ENCODE measurements around the gene PRRX1.

The PRRX1 gene

GRCh38 chr1:170721621-170722020 lies 57.7 kb downstream of the PRRX1 start:
- DNase-seq (ENCODE audit: low spot score), result no peak

- no peak for DNase-seq (ENCODE audit: low spot score)
These were observed 59.6 kb downstream of the PRRX1 start for GRCh38 chr1:170723518-170723917.

- no peak for DNase-seq (ENCODE audit: low spot score)
These were observed 61.4 kb downstream of the PRRX1 start for GRCh38 chr1:170725326-170725725.

- DNase-seq (ENCODE audit: low spot score), result no peak
These were observed 64.0 kb downstream of the PRRX1 start for GRCh38 chr1:170727963-170728362.

DNA sequence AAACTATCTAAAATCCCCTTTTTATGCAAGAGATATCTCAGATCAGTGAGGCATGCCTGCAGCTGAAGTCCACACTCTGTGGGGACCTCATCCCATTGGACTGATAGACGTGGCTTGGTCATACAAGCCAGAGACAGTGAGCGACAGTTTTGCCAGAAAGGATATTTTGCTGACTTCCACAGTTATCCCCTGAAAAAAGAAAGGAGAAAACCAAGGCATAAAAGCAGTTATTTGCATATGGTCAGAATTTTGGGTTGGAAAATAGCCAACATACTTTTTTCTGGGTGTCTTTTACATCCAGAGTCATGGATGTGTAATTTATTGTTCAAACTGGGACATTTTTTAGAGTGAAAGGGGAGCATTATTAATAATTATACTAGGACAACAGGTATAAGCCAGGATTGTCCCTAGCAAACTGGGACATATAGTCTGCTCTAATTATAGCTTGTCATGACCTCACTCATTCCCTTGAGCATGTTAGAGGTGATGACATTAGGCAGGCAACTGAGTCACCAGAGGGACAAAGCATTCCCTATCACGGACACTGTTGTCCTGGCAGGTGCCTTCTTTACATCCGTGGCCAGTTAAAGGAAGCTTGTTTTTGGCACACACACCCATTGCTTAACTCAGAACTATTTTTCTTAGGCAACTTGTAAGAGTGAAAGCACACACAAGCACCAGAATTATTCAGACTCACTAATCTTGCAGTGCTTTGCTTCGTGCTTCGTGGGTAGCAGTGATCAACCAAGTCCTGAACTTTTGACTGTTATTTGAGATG lies 65.5 kb downstream of the PRRX1 start:
- peak; percentile 29 for DNase-seq (ENCODE audit: low spot score)

DNA sequence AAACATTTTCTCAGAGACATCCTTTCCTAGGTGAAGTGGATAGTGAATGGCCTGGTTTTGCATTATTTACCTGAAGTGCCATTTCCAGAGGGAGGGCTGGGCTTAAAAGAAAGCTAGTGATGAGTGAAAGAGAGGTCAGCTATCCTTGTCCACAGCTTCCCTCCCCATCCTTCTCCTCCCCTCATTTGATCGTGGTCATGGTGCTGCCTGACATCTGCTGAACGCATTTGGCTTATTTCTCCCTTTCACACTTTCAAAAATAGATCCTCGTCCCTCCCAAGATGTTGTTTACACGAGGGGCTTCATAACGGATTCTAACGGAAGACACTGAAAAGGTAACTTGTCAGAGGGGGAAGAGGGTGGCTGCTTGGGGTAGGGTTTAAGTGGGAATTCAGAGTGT lies 66.1 kb downstream of the PRRX1 start:
- DNase-seq (ENCODE audit: low spot score), result no peak

DNA sequence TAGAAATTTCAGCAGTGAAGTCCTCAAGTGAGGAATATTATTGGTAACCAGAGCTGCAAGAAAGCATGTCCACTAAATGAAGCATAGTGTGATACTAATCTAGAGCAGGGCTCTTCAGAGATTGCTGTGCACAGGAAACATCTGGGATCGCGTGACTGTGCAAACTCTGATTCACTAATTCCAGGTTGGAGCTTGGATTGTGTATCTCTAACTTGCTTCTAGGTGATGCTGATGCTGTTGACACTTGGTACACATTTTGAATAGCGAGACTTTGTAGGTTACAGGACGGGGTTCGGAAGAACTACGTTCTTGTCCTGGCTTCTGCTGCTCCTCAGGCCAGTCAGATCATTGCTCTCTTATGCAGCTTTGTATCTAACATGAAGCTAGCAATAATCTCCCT lies 66.5 kb downstream of the PRRX1 start:
- DNase-seq (ENCODE audit: low spot score), result peak; percentile 56

- peak; percentile 21 for DNase-seq (ENCODE audit: low spot score)
These were observed 67.8 kb downstream of the PRRX1 start for GRCh38 chr1:170731566-170732251.

GRCh38 chr1:170732252-170732588 lies 68.3 kb downstream of the PRRX1 start:
- DNase-seq (ENCODE audit: low spot score), result peak; percentile 56

GRCh38 chr1:170734412-170735175 lies 70.7 kb downstream of the PRRX1 start:
- peak; percentile 29 for DNase-seq (ENCODE audit: low spot score)

DNA sequence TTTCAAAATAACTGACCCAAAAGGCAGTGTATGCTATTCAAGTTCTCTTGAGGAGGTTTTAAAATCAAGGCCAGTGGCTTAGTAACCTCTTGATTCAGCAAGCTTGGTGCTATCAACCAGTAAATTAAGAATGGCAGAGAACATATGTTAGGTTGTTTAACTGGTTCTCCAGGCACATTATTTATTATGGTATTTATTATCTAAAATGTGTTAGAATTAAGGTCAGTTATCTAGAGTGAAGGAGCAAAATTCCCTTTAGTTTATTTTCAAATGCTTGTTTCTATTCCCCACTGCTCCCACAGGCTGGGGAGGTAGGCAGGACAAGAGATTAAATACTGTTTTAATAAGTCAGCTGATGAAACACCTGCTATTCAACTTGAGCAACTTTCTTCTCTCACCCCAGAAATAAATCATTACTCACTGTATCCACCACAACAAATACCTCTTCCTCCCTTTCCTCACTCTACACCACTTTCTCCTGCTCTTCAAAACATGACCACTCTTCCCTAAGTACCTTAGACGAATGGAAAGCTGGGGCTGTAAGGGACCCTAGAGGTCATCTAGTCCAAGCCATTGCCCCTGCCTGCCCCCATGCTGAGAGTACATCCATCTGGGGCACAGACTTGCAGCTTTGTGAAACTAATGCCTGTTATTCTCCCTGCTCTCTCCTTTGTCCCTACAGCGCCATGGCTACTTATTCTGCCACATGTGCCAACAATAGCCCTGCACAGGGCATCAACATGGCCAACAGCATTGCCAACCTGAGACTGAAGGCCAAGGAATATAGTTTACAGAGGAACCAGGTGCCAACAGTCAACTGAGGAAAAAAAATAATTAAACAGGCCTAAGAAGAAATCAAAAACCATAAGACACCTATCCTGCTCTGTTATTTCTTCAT lies 71.7 kb downstream of the PRRX1 start:
- DNase-seq (ENCODE audit: low spot score), result no peak

DNA sequence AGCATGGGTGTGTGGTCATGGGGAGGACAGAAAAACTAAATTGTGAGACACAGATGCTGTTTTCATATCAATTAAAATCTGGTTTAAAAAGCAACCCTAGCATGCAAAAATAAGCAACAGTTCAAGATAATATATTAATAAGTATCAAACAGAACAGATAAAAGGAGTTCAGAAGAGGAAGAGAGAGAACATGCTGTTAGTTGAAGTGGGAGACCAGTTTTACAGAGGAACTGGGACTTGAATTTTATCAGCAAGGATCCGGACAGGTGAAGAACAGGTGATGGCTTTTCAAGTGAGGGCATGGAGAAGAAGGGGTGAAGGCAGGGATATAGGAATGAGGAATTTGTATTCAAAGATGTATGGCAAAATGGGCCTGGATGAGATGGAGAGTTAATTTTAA lies 75.9 kb downstream of the PRRX1 start:
- DNase-seq (ENCODE audit: low spot score), result no peak

DNA sequence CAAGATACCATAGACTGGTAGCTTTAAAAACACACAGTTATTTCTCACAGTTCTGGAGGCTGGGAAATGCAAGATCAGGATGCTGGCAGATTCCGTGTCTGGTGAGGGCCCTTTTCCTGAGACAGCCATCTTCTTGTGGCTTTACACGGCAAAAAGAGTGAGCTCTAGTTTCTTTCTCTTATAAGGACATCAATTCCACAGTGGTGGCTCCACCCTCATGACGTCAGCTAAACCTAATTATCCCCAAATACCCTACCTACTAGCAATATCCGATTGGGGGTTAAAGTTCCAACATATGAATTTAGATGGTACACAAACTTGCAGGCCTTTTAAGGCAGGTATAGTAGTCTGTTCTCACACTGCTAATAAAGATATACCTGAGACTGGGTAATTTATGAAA lies 77.7 kb downstream of the PRRX1 start:
- DNase-seq (ENCODE audit: low spot score), result no peak

DNA sequence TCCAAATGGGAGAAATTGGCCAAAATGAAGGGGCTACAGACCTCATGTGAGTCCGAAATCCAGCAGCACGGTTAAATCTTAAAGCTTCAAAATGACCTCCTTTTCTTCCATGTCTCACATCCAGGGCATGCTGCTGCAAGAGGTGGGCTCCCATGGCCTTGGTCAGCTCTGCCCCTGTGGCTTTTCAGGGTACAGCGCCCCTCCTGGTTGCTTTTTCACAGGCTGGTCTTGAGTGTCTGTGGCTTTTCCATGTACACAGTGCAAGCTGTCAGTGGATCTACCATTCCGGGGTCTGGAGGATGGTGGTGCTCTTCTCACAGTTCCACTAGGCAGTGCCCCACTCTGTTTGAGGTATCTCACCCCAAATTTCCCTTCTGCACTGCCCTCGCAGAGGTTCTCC lies 78.7 kb downstream of the PRRX1 start:
- DNase-seq (ENCODE audit: low spot score), result no peak

- DNase-seq (ENCODE audit: low spot score), result no peak
These were observed 79.2 kb downstream of the PRRX1 start for GRCh38 chr1:170743083-170743482.

- no peak for DNase-seq (ENCODE audit: low spot score)
These were observed 85.6 kb downstream of the PRRX1 start for GRCh38 chr1:170749549-170749948.

DNA sequence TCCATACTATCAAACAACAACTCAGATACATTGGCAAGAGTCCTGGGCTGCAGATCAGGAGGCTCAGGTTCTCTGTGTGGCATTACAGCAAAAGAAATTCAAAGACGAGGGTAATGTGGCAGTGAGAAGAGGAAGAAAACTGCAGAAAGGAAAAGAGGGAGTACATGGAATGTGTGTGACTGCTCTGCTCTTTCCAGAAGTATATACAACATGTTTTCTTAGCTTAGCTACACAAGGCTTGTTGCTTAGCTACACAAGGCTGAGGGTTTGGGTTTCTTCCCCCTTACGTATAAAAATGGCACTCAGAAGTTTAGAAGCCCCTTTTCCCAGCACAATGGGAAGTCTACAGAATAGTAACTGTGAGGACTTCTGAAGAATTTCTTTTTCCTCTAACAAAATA lies 86.0 kb downstream of the PRRX1 start:
- DNase-seq (ENCODE audit: low spot score), result no peak

- no peak for DNase-seq (ENCODE audit: low spot score)
These were observed 91.9 kb downstream of the PRRX1 start for GRCh38 chr1:170755795-170756194.

- no peak for DNase-seq (ENCODE audit: low spot score)
These were observed 95.1 kb downstream of the PRRX1 start for GRCh38 chr1:170758992-170759391.

- no peak for DNase-seq (ENCODE audit: low spot score)
These were observed 101.3 kb downstream of the PRRX1 start for GRCh38 chr1:170765279-170765678.

- peak; percentile 57 for DNase-seq (ENCODE audit: low spot score)
These were observed 101.9 kb downstream of the PRRX1 start for GRCh38 chr1:170765712-170766330.

DNA sequence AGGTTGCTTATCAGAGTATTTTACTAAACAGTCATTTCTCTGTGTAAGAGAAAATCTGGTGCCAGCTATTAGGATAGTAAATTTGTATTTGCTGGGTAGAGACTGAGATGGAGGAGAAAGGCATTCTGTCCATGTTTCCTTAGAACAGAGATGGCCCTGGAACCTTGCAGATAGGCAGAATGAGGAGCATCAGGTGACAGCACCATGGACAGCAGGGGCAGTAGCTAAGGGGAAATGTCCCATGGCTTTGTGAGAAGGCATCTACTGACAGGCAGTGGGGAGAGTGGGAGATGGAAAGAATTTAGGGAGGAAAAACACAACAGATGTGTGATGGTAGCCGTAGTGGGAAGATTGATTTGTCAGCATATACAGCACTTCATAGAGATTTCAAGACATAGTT lies 105.0 kb downstream of the PRRX1 start:
- no peak for DNase-seq (ENCODE audit: low spot score)
